Gastrocnemius medialis (tissue), 4 donors: Measurements from ENCODE around the gene FASTKD3.

ENCODE experiments used
- CTCF ChIP-seq, 5 experiments: fragments of 450-650 bp in 3 of 5; fragments of 200-600 bp in 2 of 5; sonication (generic) in 2 of 5; IDR thresholded peaks in 4 of 5; conservative IDR thresholded peaks in 1 of 5; 1 replicate in 4 of 5; 2 replicates in 1 of 5; pipeline ENCODE4 v1.5.1; 2016 to 2019; ENCODE audit warnings: antibody characterized with exemption in 5 of 5, mild to moderate bottlenecking in 3 of 5, moderate library complexity in 3 of 5
- POLR2A ChIP-seq, 2 donors: fragments of 450-650 bp; IDR thresholded peaks; one replicate each; pipeline ENCODE4 v1.6.1; 2017; ENCODE audit warnings: antibody characterized with exemption in 2 of 2, mild to moderate bottlenecking in 2 of 2, moderate library complexity in 2 of 2

GRCh38 chr5:7888901-7889300 lies 20.1 kb upstream of the FASTKD3 start:
- TF ChIP-seq CTCF (IDR thresholded peaks at IDR 0.05 in 4 of 5, conservative IDR thresholded peaks at IDR 0.05 in 1 of 5) (no peak), POLR2A (IDR thresholded peaks at IDR 0.05) (no peak)
